GM18502 (cell line): ENCODE results near the gene OSBPL8.
"Not testable (repeated sequence)": the region's sequence is repeated elsewhere in the genome, so short reads cannot be mapped to it uniquely, and the experiment has no call there.

ENCODE experiments used
- ATAC-seq: cut with Tn5 transposase; IDR thresholded peaks from one replicate; pipeline ENCODE4 v1.9.1; 2021; ENCODE audit warnings: mild to moderate bottlenecking; ENCODE audit not compliant: unreplicated experiment, poor library complexity

The OSBPL8 gene

DNA sequence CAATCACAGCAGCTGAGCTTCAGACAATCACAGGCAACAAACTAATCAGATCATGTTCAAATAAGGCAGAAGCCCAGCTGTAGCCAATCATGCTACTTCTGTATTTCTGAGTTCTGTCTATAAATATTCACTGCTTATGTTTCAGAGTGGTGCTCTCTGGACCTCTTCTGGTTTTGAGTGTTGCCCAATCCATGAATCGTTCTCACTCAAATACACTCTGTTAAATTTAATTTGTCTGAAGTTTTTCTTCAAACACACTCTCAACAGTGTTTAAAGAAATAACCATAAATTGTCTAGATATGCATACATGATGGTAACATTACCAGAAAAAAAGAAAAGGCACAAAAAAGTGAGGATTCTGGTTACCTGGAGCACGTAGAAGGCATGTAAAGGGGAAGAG is 133.4 kb downstream of the OSBPL8 start:
- ATAC-seq: no peak

DNA sequence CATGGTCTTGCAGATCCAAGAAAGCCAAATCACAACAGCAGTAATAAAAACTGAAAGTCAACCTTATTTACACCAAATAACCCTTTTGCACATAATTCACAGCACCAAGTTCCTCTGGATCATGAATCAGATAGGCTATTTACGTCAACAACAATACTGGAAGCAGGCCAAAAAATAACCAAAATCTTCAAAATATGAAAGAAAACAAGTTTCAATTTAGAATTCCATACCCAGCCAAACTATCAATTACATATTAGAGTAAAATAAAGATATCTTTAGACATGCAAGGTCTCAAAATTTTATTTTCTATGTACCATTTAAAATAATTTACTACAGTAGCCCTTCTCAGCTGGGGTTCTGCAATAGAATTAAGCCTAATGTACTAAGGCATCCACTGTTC is 134.6 kb downstream of the OSBPL8 start:
- no peak for ATAC-seq

DNA sequence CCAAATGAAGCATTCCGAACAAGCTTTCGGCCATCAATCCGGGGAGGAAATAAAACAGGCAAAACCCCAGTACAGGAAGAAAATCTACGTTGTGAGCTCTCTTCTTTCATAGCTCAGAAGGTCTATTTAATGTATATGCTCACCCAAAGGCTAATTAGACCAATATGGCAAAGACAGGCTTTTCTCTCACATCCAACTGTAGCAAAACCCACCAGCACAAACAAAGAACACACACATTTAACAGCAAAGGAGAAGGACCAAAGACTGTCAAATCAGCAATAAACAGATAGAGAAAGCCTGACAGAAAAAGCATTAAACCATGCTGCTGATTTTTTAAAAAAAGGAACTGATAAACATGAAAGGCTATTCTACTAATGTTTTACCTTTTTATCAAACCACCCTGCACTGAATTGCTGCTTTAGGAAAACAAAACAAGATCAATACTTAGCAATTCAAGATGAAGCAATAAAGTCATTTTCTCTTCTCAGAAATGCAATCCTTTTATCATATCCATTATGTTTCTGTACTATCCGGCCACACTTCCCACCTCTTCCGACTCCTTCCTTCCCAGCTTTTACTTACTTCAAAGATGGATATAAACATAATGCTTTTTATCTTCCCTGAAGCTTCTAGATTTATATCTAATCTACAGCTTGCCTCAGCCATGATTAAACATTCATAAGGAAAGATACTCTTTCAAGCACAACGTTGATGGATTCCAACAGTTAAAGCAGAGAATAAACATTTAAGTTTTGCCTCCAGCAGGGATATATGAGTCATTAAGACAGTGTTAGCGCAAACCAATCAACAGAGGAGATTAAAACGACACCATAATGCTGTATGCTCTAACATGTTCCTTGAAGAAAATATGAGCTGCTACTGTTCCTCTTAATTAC is 136.8 kb downstream of the OSBPL8 start:
- no peak for ATAC-seq

DNA sequence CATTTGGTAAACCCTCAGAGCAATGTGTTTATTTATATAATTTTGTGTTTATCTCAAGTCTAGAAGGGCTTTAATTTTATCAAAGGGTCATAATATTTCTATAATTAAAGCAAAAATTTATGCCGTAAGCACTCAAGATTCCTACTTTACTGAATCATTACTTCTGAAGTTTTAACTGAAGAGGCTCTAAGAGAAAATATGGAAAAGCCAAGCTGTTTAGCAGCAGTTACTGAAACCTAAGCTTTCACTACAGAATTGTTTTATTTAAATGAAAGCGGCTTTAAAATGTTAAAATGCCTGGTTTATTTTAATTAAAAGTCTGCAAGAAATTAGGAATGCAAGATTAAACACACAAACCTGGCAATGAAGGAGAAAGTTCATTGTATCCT is 137.4 kb downstream of the OSBPL8 start:
- ATAC-seq: no peak

DNA sequence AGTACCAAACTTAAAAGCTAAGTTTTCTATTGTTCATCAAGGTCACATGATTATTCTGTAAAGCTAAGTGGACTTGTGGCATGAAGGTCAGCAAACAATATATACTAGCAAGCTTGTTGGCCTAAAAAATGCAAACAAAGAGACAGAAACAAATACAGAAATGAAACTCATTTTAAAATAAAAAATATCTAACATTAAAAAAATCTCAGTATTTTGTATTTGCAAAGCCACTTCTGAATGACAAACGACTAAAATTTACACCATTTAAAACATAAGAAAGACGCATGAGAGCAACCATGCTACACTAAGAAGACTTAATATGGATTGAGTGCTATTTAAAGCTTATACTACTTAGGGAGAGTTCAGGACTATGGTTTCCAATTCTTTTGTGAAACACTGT is 138.5 kb downstream of the OSBPL8 start:
- ATAC-seq: no peak

DNA sequence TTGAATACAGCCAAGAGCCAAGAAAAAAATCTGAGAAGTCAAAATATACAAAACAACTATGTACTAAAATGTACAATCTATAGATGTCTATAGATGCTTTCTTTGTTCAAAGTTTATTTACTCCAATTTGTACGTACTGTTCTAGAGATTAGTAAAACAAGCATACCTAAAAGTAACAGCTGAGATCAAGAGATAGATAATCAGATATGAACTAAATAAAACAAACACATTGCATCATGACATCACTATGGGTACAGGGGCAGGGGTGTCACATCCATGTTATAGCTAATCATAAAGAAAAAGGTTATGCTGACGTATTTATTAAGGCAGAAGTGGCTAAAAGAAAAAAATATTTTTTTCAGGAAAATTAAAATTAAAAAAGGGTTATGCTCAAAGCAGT is 139.3 kb downstream of the OSBPL8 start:
- no peak for ATAC-seq

DNA sequence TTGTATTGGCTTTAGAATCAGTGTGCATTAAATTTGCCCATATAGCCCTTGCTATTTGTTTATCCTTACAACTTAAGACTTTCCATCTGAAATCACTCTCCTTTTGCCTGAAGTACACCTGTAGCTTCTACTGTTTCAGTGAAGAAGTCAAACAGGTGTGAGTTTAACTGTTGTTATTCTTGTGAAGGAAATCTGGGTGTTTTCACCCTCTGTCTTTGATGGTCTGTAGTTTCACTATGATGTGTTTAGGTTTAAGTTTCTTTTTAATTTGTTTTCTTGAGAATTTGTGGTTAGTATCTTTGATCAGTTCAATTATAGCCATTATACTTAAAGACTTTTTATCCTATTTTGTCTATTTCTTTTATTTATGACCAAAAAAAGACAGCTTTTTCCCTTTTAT is 142.5 kb downstream of the OSBPL8 start:
- ATAC-seq: peak; percentile 77

DNA sequence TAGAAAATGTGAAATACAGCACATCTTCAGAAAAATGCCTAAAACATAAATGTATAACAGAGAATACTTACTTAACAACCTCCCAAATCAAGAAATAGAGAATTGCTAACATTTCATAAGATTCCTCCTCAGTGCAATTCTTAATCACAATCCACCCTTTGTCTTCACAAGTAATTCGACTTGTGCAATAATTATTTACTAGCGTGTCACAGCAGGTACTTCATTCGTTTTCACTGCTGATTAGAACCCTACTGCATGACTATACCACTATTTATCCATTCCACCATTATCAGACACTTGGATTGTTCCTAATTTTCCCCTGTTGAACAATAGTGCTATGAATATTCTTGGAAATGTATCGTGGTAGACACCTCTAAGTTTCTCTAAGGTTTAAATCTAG is 146.4 kb downstream of the OSBPL8 start:
- no peak for ATAC-seq

DNA sequence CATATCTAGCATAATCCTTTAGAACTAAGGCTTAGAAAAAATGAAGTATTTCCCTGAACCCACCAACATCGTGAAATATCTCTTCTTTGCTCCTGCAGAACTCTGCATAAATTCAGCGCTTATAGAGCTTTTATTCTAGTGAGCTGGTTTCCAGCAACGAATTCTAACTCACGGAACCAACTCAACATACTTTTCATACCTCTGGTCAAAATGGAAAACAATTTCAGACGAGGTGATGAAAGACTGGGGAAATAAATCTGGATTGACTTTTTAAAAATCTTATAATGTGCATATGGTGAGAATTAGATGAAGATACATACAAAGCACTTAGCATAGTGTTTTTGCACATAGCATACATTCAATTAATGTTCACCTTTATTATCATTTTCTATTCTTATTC is 148.8 kb downstream of the OSBPL8 start:
- no peak for ATAC-seq

DNA sequence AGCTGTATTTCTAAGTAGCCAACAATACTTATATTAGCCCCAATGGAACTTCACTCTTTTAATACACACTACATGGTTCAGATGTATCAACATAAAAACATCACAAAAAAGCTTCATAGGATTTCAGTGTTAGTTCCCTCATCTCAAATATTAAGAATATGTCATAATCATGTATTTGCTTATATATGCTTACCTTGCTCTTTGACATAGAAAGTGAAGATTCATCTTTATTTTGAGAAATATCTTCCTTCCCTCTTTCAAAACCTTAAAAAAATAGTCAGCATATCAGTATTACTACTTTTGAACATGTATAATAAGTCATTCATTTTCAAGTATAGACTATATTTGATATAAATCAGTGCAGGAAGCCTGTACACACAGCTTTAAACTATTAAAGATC is 149.2 kb downstream of the OSBPL8 start:
- no peak for ATAC-seq

DNA sequence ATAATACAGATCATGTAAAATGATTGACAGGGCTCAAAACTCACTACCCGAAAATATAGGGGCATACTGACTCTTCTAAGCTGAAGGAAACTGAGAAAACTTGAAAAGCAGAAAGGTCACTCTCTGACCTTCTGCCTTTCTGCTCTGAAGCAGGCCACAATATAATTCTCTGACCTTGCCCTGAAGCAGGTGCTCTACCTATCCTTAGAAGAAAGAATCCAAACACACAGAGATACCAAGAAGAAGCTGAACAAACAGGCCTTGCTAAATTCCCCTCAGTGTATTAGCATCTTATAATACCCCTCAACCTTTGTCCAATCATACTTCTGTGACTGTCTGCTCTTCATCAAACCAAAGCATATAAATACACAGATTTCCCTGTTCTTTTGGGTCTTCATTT is 150.5 kb downstream of the OSBPL8 start:
- ATAC-seq: no peak

DNA sequence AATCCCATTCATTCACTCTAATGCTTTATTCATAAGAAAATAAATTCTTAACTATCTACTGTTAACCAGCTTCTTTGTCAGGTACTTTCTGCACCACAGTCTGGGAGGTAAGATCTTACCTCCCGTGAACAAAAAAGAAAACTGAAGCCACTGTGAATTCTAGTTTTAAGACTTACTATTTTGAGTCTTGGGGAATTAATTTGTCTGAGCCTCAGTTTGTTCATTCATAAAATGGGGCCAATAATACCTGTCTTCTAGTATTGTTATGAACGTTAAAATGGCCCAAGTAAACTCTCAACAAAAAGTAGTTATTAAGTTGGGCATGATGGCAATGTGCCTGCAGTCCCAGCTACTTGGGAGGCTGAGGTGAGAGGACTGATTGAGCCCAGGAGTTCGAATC is 151.9 kb downstream of the OSBPL8 start:
- ATAC-seq: no peak

DNA sequence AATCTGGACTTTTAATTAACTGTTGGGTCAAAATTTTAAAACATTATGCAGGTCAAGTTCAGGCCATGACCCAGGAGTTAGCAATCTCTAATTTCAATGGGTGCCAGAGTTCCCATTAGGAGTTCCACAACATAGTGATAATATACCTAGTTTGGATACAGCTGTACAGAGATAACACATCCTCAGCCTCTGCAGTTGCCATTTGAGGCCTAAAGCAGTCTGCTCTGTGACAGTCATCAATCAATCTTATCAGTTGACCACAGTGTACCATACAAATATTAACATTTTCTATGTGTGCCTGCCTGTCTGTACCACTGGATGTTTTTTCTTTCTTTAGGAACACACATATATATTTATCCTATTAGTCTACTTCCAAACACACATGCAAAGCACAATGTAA is 157.3 kb downstream of the OSBPL8 start:
- no peak for ATAC-seq

DNA sequence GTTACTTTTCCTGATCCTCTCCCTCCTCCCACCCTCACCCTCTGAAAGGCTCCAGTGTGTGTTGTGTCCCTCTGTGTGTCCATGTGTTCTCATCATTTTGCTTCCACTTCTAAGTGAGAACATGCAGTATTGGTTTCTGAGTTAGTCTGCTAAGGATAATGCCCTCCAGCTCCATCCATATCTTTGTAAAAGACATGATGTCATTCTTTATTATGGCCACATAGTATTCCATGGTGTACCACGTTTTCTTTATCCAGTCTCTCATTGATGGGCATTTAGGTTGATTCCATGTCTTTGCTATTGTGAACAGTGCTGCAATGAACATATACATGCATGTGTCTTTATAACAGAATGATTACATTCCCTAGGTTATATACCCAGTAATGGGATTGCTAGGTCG is 159.4 kb downstream of the OSBPL8 start:
- no peak for ATAC-seq

DNA sequence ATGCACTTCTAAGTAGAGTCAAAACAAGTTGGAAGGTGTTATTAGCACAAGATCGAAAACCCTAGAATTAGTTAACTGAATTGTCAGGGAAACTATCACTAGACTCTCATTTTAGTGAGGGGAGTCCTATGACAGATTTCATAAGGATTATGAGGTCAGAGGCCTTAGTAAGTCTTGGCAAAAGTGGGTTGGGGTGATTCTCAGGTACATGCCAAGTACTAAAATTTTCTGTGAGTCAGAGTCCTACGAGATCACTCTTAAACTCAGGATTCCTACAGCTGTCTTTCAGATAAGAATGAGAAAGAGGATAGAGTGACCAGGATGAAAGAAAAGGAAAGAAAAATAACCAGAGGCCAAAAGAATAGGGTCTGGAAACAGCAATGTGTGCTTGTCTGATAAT is 160.5 kb downstream of the OSBPL8 start:
- ATAC-seq: no peak

DNA sequence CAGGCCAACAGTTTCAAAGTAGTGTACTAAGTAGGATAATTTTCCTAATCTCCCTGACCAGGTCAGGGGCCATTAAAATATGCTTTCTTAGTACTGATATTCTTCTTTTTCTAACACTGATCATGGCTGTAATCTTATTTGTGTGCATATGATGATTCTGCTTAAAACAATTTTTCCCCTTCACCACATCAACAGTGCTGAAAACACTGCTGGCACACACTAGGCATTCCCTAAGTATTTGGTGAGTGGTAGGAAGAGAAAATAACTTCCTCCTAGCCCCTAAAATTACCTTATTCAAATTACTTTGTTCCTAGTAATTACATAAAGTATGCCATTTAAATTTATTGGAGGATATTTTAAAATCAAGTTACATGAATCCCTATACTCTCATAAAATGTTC is 161.5 kb downstream of the OSBPL8 start:
- ATAC-seq: no peak

DNA sequence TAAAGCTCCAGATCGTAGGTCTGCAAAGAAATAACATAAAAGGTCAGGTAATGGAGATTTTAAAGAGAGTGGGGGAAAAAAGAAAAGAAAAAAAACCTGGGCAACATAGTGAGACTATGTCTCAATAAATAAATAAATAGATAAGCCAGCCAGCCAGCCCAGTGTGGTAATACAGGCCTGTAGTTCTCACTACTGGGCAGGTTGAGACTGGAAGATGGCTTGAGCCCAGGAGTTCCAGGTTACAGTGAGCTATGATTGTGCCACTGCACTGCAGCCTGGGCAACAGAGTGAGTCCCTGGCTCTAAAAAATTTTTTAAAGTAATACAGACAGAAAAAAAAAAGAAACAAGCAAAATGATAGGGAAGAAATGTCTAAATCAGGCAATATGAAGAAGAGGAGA is 168.1 kb downstream of the OSBPL8 start:
- ATAC-seq: no peak

DNA sequence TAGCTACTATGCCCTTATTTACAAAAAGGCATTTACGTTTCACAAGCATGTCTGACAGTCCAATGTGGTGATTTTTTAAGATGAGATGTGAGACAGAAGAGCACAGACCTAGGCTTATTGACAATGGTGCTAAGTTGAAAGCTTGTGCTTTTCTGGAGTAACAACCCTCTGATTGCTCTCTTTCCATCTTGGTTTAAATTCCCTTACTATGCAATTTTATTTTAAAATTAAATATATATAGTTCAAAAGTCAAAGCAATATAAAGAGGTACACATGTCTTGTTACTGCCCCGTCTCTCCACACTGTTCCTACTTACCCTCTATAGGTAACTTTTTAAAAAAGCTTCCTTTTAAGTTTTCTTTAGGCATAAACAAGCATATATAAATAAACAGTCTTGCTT is 172.0 kb downstream of the OSBPL8 start:
- no peak for ATAC-seq

DNA sequence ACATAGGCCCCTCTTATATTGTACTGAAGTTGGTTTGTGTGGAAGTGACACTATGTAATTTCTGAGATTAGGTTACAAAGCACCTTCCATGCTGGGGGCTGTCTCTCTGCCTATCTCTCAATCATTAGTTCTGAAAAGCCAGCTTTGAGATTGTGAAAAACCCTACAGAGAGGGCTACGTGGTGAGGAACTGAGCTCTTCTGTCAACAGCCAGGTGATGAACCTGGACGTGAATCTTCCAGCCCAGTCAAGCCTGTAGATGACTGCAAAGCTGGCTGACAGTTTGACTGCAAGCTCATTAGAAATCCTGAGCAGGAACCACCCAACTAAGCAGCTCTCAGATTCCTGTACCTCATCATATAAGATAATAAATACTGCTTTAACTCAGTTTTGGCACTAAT is 175.0 kb downstream of the OSBPL8 start:
- ATAC-seq: no peak

DNA sequence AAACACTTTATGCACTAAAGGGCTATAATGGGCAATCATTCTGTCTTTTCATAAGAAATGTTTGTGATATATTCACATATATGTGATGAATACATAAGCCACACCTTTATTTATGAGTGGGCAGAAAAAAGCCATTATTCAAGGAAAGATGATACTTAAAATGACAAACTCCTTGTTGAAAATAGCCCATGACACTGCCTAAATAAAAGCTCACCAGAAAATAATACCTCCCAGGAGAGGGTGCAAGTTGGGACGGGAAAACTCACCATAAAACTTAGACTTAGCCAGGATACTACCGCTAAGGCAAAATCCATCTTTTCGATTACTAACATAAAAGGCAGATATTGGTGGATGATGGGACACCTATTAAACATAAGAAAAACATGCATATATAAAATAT is 175.6 kb downstream of the OSBPL8 start:
- ATAC-seq: no peak

DNA sequence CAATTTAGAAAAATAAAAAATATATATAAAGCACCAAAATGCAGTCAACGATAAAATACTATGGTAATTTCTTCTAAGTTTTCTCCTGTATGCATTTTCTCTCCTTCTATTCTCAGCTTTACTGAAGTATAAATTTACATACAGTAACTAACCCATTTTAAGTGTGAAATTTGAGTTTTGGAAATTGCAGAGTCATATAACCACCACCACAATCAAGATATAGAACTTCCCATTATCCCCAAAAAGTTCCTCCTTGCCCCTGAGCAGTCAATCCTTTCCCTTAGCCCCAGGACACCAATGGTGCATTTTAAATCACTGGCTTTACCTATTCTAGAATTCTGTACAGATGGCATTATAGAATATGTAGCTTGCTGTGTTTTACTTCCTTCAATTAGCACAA is 180.3 kb downstream of the OSBPL8 start:
- ATAC-seq: no peak

DNA sequence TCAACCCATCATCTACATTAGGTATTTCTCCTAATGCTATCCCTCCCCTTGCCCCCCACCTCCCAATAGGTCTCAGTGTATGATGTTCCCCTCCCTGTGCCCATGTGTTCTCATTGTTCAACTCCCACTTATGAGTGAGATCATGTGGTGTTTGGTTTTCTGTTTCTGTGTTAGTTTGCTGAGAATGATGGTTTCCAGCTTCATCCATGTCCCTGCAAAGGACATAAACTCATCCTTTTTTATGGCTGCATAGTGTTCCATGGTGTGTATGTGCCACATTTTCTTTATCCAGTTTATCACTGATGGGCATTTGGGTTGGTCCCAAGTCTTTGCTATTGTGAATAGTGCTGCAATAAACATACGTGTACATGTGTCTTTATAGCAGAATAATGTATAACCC is 182.7 kb downstream of the OSBPL8 start:
- ATAC-seq: not testable (repeated sequence)

DNA sequence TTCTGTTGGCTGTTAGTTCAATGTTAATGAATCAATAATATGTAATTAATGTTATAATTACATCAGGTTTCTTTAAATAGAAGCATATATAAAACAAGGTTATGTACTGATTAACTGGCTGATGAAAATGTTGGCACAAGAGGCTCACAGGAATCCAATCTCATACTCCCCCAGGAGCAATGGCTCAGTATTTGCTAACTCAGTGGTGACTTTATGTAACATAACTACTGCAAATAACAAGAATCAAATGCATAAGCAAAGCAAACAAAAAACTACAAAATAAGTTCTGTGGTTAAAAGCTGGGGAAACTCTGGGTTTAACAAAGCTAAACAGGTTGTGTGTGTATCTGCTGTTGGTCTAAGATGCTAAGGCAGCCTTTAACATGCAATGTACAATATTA is 183.6 kb downstream of the OSBPL8 start:
- ATAC-seq: no peak
